ENCODE measurements around the gene KLF15. TPM values are rescaled to one million over a fixed set of nuclear protein-coding genes. Genes with fewer than 3 reads are reported as not detected.

The KLF15 gene
- total RNA-seq, 1 donor from 2014 or later = 25.3 TPM

DNA sequence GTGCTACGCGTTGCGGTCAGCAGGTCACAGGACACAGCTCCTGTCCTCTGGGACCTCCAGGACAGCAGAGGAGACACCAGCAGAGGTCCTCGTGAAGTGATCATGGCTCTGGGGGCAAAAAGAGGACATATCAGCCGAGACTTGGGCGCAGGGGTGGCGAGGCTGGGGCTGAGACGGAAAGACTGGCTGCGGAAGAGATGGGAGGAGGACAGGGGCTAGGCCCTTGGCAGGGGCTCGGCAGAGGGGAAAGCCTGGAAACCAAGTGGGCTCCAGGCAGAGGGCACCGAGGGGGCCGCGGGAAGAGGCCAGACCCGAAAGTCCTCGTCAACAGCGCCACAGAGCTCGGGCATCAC is 32.6 kb upstream of the KLF15 start:
- no peak for DNase-seq (ENCODE audit: extremely low spot score in 2 of 2)
- intact Hi-C loops (cut with DNase I) = loop anchor here (2.0 to 5.0 kb wide), 2 partner anchors 129 to 252 kb away; no protein-coding TSS in a partner anchor
- Histone ChIP-seq H3K27ac (peak overlapping the region; percentile 62), H3K36me3 (no peaks in the 10 kb centered on the region), H3K9me3 (no peaks in the 10 kb centered on the region), H3K27me3 (no peaks in the 10 kb centered on the region), H3K4me1 (peaks cover 8% of the 10 kb centered on the region), H3K4me3 (peak overlapping the region in 1 of 2 donors; percentile 24)
- TF ChIP-seq POLR2A (IDR thresholded peaks at IDR 0.05) = no peak
- TF ChIP-seq, protein P1, sequence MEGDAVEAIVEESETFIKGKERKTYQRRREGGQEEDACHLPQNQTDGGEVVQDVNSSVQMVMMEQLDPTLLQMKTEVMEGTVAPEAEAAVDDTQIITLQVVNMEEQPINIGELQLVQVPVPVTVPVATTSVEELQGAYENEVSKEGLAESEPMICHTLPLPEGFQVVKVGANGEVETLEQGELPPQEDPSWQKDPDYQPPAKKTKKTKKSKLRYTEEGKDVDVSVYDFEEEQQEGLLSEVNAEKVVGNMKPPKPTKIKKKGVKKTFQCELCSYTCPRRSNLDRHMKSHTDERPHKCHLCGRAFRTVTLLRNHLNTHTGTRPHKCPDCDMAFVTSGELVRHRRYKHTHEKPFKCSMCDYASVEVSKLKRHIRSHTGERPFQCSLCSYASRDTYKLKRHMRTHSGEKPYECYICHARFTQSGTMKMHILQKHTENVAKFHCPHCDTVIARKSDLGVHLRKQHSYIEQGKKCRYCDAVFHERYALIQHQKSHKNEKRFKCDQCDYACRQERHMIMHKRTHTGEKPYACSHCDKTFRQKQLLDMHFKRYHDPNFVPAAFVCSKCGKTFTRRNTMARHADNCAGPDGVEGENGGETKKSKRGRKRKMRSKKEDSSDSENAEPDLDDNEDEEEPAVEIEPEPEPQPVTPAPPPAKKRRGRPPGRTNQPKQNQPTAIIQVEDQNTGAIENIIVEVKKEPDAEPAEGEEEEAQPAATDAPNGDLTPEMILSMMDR (IDR thresholded peaks at IDR 0.05) = no peak
- no peak for TF ChIP-seq POLR2AphosphoS5 (IDR thresholded peaks at IDR 0.05; ENCODE audit: insufficient read depth in 1 of 2, low read depth in 1 of 2)

DNA sequence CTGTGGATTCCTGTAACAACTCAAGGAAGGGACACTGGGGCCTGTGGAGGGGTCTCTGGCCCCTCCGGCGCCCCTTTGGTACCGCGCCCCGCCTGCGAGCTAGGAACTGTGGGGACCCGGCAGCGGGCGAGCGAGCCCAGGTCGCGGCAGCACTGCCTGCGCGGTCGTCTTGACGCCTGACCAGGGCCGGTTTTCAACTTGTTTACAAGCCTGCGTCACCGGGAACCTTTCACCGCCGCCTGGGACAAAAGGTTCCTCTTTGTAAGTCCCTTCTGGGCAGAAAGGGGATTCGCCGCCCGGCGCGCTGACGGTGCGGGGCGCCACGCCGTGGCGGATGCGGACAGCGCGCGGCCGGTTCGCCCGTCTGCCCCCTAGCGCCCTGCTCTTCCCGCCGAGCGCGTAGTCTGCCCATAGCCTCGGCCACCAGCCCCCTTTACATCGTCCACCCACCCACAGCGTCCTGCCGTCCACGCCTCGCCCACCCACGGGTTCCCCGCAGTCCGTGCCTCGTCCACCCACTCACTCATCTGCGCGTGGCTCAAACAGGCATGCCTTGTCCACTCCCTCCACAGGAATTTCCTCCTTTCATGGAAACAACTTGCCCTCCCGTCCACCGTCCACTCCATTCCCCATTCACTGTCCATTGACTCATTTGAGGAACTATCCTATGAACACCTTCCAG is 32.0 kb upstream of the KLF15 start:
- no peaks in the 10 kb centered on the region for H3K36me3 ChIP-seq
- H3K4me1 ChIP-seq = peaks cover 5% of the 10 kb centered on the region
- peak overlapping the region; percentile 24 to 36 for H3K4me3 ChIP-seq
- peak overlapping the region; percentile 62 for H3K27ac ChIP-seq
- no peaks in the 10 kb centered on the region for H3K9me3 ChIP-seq
- no peaks in the 10 kb centered on the region for H3K27me3 ChIP-seq
- intact Hi-C loops (cut with DNase I) = loop anchor here (2.0 kb wide), 1 partner anchor 128 kb away; no protein-coding TSS in a partner anchor
- DNase-seq (ENCODE audit: extremely low spot score in 2 of 2) = peak in 1 of 2 donors; percentile 95
- TF ChIP-seq POLR2A (IDR thresholded peaks at IDR 0.05) = peak in 1 of 2 donors; percentile 36
- peak; percentile 65 to 91 for TF ChIP-seq POLR2AphosphoS5 (IDR thresholded peaks at IDR 0.05; ENCODE audit: insufficient read depth in 1 of 2, low read depth in 1 of 2)
- TF ChIP-seq, protein P1 (IDR thresholded peaks at IDR 0.05) = peak; percentile 97 to 100 (median 98)

DNA sequence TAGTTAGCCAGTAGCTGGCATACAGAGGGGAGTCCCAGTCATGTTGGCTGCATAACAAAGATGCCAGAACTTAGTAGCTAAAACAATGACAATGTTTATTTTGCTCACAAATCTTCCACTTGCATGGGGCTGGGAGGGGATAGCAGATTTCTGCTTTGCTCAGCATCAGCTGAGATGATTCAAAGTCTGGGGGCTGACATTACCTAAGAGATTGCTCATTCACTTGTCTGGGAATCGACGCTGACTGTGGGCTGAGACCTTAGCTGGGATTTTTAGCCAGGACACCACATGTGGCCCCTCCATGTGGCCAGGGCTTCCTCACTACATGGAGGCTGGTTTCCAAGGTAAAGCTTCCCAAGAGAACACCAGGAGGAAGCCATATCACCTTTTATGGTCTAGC is 24.8 kb upstream of the KLF15 start:
- Histone ChIP-seq H3K27me3 (no peaks in the 10 kb centered on the region), H3K27ac (no peak overlapping the region), H3K4me1 (no peaks in the 10 kb centered on the region), H3K36me3 (no peaks in the 10 kb centered on the region), H3K9me3 (no peaks in the 10 kb centered on the region), H3K4me3 (no peak overlapping the region)
- intact Hi-C loops (cut with DNase I) = no loop called here
- DNase-seq (ENCODE audit: extremely low spot score in 2 of 2) = no peak
- TF ChIP-seq POLR2AphosphoS5 (IDR thresholded peaks at IDR 0.05; ENCODE audit: insufficient read depth in 1 of 2, low read depth in 1 of 2) = no peak
- TF ChIP-seq POLR2A (IDR thresholded peaks at IDR 0.05) = no peak
- TF ChIP-seq, protein P1 (IDR thresholded peaks at IDR 0.05) = no peak

DNA sequence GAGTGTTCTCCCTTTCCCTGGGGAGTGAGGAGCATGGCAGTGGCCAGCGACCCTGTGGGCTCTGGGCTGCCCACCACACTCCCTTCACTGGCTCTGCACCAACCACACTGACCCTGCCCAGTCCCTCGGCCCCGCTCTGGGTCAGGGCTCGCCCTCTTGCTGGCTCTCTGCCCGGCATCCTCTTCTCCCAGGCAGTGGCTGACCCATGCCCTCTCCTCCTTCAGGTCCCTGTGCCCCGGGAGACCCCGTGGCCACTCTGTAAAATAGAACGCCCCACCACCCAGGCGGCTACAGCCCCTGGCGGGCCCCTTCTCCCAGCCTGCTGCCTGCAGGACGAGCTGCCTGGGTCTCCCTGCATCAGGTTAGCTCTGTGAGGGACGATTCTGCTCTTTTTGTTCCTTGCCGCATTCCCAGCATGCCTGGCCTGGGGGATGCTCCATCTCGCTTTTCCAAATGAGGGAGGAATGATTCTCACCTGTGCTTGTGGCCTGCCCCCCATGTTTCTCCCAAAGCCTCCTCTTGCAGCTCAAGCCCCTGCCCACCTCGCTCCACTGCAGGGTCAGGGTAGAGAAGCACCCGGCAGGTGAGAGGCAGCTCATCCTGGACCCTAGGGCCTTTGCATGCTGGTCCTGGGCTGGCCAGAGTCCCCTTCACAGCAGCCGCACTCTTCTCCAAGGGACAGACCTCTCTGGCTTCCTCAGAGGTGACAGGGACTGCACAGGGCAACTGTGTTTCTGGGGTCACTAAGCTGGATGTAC is 23.0 kb upstream of the KLF15 start:
- TF ChIP-seq POLR2A (IDR thresholded peaks at IDR 0.05) (no peak), POLR2AphosphoS5 (IDR thresholded peaks at IDR 0.05; ENCODE audit: insufficient read depth in 1 of 2, low read depth in 1 of 2) (no peak)
- TF ChIP-seq, protein P1 (IDR thresholded peaks at IDR 0.05) = no peak
- H3K4me1 ChIP-seq = peaks cover 12% of the 10 kb centered on the region
- no peak for DNase-seq (ENCODE audit: extremely low spot score in 2 of 2)
- intact Hi-C loops (cut with DNase I) = no loop called here
- no peaks in the 10 kb centered on the region for H3K36me3 ChIP-seq
- no peaks in the 10 kb centered on the region for H3K9me3 ChIP-seq
- H3K27ac ChIP-seq = no peak overlapping the region
- no peak overlapping the region for H3K4me3 ChIP-seq
- H3K27me3 ChIP-seq = no peaks in the 10 kb centered on the region

Measured in vagina (tissue), 2 donors.